Stimulated activated CD4-positive, alpha-beta T cell treated with anti-CD3 and anti-CD28 coated beads, Interleukin-15, amount 100 ng/mL, for 48 hours (primary cell): Measurements from ENCODE around the gene KRT15.

ENCODE experiments used
- DNase-seq, 2 donors: peaks; one replicate each; pipeline ENCODE4 v3.0.0-alpha.2; 2020; ENCODE audit warnings: low read depth in 2 of 2

The KRT15 gene

DNA sequence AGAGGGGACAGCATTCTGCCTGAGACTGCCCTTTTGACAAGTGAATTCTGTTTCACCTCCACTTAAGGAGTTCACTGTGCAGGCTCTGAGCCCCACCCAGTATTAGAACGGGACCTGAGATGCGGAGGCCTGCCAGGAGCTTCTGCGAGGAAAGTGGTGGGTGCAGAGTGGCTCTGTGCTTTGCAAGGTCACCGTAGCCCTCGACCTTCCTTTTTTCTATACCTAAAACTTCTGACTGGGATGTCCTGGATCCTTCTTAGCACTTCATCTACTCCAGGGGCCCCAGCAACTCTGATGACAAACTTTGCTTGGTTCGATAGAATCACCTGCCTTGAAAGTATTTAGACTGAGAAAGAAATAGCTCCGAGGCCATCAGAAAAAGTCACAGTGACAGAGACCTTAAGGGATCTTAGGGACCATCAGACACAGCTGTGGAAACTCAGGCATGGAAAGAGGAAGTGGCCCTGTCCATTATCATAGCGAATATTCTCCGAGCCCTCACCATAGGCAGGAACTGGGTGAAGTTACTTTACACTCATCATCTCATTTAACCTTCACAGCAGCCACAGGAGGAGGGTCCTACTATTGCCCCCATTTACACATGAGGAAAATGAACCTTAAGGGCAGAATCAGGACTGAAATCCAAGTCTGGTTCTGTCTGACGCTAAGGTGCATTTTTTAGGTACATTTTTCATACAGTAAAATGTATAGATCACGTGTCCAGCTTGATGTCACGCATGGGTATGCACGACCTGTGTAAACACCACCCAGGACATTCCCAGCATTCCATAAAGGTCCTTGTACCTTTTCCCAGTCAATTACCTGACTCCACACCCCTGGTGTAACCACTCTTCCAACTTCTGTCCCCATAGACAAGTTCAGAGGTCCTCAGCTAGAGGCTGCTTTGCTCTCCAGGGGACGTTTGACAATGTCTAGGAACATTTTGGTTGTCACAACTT, 12.6 kb downstream of the KRT15 start:
- no peak for DNase-seq

DNA sequence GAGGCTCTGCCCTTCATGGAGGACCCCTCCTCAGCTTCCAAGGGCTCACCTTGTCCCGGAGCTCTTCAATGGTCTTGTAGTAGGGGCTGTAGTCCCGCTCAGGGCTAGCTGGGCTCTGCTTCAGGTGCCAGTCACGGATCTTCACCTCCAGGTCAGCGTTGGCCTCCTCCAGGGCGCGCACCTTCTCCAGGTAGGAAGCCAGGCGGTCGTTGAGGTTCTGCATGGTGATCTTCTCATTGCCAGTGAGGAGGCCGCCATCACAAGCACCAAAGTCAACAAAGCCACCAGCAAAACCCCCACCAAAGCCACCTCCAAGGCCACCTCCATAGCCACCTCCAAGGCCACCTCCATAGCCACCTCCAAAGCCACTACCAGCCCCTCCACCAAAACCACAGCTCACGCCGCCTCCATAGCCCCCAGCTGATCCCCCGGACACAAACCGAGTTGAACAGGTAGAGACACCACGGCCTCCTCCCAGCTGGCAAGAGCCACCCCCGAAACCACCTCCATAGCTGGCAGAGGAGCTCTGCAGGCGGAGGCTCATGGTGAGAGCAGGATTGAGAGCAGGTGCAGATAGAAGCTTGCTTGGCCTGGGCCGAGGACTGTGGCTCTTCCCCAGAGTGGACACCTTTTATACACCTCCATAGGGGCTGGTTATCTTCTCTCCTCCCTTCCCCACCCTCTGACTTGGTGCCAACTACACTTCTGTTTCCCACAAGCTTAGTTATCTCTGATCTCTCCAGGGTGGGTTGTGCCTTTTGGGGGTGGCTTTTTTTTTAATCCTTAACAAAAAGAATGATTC, 13.5 kb downstream of the KRT15 start, which contains the start of gene KRT13:
TSS of gene KRT13 (minus strand) at position 606 of the 802 bp plus-strand sequence. CDS start at position 544, 62 bp downstream.
- DNase-seq, result no peak

DNA sequence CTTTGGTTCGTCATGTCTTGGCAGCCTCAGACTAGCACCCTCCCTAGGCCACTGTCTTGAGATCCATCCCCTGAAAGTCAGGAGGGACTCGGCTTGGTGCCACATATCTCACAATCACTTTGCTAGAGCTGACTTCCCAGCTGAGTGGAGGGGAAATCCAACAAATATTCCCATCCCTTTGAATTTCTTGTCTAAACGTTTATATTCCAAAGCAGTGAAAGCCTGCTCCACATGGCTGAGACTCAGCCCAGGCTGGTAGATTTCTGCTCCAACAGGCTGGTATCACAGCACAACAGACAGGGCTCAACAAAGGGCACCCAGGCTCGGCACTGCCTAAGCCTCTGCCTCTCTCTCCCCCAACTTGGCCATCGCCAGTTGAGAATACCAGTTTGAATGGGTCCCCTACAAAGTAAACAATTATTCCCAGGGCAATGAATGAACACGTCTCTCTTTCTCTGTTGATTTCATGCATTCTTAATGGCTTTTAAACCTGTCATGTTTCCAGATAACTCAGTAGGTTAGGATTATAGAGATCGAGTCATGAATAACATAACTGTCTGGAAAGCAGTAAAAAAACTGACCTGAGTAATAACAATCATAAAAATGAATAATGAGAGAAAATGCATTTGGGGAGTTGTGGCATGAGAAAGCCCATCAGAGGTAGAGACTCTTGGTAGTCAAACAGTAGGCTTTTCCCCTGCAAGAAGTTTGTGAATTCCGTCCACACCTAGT, 14.3 kb downstream of the KRT15 start:
- no peak for DNase-seq

DNA sequence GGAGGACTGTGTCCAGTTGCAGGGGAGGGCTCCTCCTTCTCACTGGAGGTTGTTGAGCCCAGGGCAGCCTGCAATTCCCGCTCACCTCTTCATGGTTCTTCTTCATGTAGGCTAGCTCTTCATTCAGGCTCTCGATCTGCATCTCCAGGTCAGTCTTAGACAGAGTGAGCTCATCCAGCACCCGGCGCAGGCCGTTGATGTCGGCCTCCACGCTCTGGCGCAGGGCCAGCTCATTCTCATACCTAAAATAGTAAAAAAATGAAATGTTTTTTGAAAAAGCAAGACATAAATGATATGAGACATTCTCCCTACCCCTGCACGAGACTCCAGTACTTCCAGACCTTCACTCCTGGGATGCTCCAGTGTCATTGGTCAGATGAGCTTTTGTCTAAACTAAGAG, 15.5 kb downstream of the KRT15 start:
- DNase-seq, result no peak

DNA sequence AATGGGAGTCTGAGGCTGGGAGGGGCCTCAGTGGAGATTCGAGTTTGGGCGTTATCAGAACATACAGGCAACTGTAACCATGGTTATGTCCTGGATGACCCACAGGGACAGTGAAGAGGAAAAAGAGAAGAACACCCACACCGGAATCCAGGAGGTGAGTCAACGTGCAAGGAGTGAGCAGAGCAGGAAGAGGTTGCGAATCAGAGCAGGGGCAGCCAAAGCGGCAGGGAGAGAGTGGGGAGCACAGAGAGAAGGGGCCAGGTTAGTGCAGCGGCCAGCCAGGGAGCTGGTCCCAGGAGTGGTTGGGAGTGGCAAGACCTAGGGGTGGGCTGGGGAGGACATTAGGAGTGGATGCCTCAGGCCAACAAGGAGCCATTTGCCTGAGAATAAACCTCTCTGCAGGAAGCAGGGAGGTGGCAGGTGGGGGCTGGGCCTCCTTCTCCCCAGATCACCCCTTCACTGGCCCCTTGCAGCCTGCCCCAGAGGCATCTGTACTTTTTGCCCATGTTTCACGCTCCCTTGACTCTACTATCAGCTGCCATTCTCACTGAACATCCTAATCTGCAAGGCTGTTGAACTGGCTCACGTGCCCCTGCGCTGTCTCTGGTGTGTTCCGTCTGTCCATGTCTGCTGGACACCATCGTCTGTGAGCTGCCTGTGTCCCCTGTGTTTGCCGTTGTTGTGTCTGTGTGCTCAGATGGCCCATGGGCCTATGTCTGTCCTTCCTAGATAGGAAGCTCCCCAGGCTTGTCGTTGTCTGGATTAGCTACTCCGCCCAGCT, 18.4 kb downstream of the KRT15 start:
- no peak for DNase-seq

DNA sequence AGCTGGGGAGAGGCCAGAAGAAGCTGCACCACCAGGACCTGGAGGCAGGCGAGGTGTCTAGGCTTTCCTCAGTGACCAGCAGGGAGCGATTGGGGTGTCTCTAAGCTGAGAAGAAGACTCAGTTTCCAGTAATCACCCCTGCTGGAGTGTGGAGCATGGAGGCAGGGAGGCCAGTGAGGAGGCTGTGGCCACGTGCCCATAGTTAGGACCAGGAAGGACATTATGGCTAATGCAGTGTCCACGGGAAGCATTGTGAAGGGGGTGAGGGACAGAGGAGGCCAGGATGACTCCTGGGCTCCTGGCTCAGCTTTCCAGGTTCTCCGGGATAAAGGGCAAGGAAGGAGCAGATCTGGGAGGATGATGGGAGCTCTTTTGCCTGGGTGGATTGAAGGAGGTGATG, 19.0 kb downstream of the KRT15 start:
- no peak for DNase-seq

DNA sequence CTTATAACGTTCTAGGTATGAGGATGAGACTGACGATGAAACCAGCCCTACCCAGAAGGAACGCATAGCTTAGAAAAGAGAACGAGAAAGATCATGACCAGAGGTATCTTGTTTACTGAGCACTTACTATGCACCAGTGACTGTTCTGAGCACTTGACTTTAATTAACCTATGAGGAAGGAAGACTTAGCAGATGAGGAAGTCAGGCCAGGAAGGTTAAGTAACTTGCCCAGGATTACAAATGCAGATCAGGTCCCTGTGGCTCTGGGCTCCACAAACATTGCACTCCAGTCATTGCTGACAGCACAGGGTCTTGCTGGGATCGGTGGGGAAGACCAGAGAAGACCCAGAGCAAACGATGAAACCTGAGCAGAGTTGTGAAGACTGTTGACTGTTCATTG, 20.4 kb downstream of the KRT15 start:
- no peak for DNase-seq

DNA sequence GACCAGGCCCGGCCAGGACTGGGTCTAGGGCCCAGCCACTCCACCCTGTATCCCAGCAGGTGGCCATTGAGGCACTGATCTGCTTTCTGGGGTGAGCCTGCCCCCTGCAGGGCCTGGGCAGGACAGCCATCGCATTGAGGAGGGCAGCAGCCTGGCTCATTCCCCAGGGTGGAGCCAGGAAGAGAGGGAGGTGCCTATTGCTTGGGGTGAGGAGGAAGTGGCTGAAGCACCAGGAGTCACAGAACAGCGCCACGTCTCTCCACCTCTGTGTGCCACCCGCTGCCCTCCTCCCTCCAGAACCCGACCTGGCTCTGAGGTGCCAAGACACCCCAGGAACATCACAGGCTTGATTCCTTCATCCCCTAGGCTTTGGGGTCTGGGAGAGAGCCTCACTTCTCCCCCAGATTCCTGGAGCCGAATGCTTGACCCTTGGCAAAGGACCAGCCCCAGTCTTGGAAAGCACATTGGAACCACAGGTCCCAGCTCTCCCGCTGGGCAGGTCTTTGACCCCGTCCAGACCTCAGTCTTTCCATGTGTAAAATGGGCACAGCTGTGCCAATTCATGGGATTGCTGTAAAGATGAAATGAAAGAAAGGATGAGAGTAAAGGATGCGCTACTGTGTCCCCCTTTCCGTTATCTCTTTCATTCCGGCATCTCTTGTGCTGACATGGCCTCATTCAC, 21.7 kb downstream of the KRT15 start:
- peak; percentile 53 to 78 for DNase-seq

DNA sequence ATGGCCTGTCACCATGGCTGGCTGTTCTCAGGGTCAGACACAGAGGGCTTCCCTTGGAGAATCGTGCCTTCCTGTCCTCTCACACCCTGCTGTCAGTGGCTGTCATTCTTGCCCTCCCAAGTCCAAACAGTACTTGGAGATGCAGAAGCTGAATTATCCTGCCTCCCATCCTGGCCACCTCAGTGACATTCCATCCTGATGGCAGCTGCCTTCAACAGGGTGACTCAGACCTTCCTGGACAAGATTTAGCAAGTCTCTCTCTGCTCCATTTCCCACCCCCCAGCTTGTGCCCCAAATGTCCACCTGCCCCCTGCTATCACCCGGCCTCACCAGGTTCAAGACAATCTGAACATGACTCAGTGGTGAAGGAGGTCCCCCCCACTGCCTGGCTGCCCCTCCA, 24.2 kb downstream of the KRT15 start:
- DNase-seq, result no peak

DNA sequence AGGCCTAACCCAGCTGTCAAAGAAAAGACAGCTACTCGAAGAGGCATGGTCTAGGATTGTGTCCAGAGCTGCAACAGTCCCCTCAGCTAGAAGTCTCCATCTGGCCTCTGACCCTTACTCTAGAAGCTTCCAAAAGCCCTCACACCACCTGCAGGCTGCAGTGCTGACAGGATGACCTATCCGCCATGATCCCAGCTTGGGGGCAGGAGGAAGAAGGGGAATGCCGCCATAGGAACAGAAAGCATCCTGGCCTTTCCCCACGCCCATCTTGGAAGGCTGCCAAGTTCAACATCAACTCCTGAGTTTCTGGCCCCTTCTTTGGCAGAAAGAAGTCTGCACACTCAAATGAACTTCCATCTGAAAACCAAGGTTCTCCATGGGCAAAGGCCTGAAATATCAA, 25.9 kb downstream of the KRT15 start:
- DNase-seq, result no peak

DNA sequence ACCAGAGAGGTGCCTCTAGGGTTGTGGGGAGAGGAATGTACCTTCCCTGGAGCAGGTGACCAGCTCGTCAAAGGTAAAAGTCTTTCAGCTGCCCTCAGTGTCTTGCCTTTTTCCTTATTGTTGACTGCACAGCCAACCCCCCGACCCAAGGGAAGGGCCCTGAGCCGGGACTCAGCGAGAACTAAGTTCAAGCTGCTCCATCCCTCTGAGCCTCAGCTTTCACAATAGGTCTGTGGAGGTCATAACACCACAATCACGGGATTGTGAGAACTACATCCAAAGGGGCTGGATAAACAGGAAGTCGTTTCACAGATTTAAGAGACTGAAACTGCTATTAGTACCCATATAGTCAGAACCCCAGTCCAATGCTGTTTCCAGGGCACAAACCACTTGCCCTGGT, 26.3 kb downstream of the KRT15 start:
- no peak for DNase-seq

DNA sequence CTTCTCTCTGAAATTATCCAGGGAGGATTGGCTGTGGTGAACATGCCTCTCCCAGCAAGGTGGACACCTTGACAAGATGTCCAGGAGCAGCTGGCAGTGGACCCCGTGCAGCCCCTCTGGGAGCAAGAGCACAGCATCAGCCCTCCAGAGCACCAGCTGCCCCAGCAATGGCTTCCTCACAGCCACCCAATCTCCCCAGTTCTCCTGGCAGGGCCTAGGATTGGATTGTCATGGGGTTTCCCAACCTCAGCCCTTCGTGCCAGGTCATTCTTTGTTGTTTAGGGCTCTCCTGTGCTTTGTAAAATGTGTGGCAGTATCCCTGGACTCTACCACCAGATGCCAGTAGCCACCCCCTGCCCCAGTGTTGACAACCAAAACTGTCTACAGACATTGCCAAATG, 27.2 kb downstream of the KRT15 start:
- DNase-seq, result no peak

DNA sequence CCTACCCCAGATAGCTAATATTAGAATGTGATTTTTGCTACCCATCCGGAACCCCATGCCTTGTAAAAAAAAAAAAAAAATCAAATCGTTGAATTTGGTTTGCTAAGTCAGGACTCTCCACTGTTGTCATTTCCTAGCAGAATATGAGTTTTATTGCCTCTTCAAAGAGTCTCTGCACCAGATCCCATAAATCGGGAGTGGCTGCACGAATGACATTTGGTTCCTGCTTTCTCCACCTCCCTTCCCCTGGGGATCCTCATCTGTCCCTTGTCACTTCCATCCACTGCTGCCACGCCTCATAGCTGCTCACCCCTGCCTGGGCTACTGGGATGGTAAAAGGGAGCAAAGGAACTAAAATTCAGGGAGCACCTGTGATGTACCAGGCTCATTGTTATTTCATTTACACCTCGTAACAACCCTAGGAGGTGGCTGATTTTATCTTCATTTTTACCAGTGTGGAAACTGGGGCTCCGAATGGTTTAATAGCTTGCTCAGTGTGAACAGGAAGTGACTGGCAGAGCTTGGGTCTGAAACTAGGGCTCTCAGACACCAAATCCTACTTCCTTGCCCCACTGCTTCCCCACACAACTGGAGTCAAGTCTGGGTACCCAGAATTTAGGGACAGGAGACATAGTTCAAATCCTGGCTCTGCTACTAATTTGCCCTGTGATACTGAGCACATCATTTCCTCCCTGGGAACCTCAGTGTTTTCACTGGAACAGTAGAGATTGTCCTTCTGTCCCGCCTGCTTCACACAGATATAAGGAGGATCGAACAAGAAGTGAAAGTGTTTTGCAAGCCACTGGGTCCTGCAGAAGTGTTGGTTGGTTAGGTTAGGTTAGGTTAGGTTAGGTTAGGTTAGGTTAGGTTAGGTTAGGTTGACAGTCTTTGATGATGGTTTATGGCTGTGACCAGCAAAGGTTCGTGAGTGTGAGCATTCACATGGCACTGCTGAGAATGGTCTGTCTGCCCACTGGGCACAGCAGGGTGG, 28.4 kb downstream of the KRT15 start:
- no peak for DNase-seq

DNA sequence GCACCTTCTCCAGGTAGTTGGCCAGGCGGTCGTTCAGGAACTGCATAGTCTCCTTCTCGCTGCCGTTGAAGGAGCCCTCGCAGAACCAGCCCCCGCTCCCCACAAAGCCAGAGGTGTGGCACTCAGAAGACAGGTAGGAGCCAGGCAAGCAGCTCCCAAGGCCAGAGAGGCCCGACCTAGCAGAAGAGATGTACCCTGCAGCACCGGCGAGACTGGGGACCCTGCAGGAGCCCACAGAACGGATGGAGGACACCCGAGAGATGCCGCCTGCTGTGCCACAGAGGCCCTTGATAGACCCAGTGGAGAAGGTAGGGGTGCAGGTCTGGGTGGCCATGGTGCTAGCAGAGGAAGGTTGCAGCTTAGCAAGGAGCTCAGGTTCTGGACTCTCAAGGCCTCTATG, 29.2 kb downstream of the KRT15 start, which contains the start of gene KRT36:
TSS of gene KRT36 (minus strand) at position 380 of the 400 bp plus-strand sequence. CDS start at position 334, 46 bp downstream.
- no peak for DNase-seq

DNA sequence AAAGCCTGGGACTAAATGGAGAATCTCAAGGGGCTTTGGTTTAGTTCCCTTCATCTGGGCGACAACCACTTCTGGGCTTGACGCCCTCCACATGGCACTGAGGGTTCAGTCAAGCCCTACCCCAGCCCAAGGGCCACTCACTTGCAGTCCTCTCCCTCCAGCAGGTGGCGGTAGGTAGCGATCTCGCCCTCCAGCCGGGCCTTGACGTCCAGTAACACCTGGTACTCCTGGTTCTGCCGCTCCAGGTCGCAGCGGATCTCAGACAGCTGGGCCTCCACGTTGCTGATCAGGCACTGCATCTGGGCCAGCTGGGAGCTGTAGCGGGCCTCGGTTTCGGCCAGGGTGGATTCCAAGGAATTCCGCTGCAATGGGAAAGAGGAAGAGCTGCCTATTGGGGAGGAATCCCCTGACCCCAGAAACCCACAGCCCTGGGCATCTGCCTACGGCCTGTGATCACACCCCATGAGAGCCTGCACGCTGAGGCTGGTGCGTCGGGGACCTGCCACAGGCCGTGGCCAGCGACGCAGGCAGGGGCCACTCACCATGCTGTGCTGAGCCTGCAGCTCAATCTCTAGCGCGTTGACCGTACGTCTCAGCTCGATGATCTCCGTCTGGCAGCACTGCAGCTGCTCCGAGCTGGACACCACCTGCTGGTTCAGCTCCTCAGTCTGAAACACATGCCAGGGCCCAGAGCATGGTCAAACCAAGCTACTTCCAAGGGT, 31.7 kb downstream of the KRT15 start:
- DNase-seq, result peak; percentile 25 to 38

DNA sequence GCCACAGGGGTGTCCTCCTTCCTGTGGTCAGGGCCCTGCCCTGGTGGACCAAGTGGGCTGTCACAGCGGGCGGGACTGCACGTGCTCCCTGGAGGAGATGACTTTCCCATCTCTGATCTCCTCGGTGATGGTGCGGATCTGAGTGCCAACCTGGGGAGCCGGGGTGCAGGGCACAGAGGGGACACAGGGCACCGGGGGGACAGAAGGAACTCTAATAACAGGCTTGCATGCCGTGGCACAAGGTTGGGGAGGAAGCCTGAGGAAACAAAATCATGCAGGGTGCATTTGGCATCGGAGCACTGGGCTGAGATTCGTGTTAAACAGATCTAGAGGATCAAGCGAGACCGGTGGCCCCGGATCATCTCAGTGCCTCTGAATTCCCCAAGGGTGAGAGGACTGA, 32.4 kb downstream of the KRT15 start:
- no peak for DNase-seq

DNA sequence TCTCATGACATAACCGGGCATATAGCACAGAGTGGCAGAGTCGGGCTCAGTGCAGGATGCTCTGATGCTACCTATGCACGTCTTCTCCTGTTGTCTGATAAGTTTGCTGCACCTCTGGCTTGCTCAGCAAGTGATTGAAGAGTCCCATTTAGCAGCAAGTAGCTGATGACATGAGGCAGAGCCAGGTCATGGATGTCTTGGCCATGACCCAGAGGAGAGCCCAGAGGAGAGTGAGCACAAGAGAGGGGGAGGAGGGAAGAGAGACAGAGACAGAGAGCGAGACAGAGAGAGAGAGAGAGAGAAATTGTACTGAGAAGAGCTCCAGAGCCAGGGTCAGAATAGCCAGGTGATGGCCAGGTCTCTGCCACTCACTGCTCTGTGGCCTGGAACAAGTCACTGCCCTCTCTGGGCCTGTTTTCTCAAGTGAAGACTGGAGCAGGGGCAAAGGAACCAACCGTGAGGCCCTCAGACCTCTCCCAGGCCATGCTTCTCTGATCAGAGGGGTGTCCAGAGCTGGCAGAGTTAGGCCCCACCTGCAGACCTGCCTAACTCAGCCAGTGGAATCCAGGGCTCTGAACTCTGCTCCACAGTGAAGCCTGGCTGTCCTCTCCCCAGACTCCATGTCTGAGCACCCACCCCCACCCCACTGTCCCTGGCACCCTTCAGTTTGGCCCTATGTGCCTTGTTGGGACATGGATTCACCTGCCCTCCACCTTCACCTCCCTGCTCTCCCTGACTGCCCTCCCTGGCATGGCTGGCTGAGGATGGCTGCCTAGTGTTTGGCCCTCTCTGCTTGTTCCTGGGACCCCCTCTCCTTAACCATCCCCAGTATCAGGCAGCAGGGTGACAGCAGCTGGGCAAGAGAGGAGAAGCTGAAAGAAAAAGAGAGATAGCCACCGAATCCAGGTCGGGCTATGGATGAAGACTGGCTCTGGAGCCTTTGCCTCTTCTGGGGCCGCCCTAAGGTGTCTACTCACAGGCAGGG, 33.5 kb downstream of the KRT15 start:
- no peak for DNase-seq
